NCI-H82 (cell line): ENCODE data around the gene MBD6.

ENCODE experiments used
- DNase-seq: peaks from one replicate; lab custom pipeline; 2025; lab: John Stamatoyannopoulos, UW

The MBD6 gene

GRCh38 chr12:57528831-57529555 lies 6.4 kb downstream of the MBD6 start:
- no peak for DNase-seq

DNA sequence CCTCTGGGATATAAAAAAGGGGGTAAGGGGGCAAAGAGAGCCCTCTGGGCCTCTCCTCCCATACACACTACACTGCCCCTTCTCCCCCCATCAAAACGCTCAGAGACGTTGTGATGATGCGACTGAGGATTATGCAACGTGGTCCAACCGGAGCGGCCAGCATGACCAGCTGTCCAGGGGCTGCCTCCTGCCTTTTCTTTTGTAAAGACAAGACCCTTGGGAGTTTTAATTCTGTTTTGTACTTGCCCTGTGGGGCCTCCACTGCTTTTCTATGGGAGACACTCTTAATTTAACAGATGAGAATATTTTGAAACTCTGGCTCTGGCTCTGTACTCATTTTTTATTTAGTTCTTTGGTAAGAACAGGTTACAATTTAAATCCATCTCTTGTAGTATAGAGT lies 7.2 kb downstream of the MBD6 start:
- DNase-seq, result peak; percentile 63

- DNase-seq, result no peak
Measured at GRCh38 chr12:57530396-57531142, 7.9 kb downstream of the MBD6 start.

- DNase-seq, result no peak
Measured at GRCh38 chr12:57531836-57532235, 9.2 kb downstream of the MBD6 start.

DNA sequence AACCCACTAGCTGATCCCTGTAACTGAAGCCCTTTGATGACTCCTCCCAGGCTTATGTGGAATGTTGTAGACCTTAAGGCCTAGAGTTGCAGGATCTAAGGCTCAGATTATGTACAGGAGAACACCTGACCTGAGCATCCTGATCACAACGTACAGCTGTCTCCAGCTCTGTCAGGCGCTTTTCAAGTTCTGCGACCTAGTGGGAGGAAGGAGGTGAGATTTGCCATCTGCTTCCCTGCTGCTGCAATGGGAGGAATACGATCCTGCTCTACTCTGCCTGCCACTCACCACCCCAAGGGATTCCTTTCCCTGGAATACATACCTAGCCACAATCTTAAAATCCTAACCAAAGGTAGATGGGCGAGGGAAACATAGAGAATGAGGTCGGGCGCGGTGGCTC lies 10.5 kb downstream of the MBD6 start:
- DNase-seq, result peak; percentile 40

- no peak for DNase-seq
Measured at GRCh38 chr12:57534250-57534649, 11.6 kb downstream of the MBD6 start.

DNA sequence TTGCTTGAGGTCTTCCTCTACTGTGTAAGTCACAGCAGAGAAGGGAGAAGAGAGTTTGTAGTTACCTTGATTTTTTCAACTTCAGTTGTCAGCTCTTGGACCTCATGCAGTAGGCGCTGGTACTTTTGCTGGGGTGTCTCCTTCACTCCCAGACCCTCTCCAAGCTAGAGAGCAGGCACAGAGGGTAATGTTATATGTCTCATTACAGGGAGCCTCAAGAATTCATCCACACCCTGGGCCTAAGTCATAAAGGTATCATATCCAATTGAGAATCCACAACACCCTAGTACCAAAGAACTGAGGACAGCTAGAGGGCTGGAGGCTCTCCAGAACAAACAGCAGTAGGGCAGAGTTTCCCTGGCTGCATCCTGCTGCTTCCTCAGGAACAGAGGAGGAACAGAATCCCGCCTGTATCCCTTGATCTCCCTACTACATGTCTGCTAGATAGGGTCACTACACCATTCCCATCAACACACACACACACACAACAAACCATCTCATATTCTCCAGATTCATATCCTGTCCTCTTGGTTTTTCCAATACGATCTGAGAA lies 12.4 kb downstream of the MBD6 start:
- DNase-seq, result no peak

- DNase-seq, result no peak
Measured at GRCh38 chr12:57535764-57536596, 13.4 kb downstream of the MBD6 start.

GRCh38 chr12:57536597-57536942 lies 13.9 kb downstream of the MBD6 start:
- DNase-seq, result no peak

GRCh38 chr12:57539134-57539768 lies 16.6 kb downstream of the MBD6 start:
- DNase-seq, result no peak

DNA sequence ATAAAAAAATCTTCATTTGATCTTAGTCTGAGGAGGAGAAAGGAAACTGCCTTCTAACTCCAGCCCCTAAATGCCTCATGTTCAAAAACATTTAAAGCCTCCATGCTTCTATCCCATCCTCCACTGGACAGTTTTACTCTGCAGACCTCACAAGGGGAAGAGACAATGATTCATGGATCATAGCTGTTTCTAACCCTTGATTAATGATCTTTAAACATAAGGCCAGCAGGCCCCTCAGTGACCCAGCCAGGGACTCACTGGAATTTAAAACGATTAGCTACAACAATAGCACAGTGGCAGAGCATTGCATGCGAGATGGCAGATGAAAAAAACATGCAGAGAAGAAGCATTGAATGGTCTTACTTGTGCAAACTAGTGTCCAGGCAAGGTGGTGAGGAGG lies 18.4 kb downstream of the MBD6 start:
- peak; percentile 45 for DNase-seq

- DNase-seq, result no peak
Measured at GRCh38 chr12:57541717-57542116, 19.1 kb downstream of the MBD6 start.

DNA sequence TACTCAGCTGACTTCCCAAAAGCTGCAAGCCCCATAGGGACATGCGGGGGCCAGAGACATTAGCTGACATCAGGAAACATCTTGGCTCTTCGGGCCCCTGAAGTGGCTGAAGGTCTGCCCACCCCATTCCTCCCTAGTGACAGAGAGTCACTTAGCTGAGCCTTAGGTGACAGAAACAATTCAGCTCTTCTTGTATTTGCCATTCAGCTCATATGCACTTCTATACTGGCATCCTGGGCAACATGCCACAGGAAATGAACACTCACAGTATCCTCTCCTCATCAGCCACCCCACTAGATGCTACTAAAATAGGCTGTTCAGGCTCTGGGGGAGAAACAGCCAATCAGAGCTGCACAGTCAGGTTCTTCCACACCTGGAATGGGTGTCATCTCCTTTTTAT lies 21.0 kb downstream of the MBD6 start:
- DNase-seq, result no peak

- no peak for DNase-seq
Measured at GRCh38 chr12:57545809-57546437, 23.3 kb downstream of the MBD6 start.

GRCh38 chr12:57546438-57547287 lies 24.0 kb downstream of the MBD6 start, which contains the start of gene DCTN2:
Gene DCTN2, minus strand, starts transcription at chr12:57547192. Its CDS starts 129 bp downstream, at chr12:57547063.
- DNase-seq, result peak; percentile 99

GRCh38 chr12:57547288-57548012 lies 24.8 kb downstream of the MBD6 start:
- no peak for DNase-seq

GRCh38 chr12:57548013-57548315 lies 25.3 kb downstream of the MBD6 start:
- DNase-seq, result no peak

DNA sequence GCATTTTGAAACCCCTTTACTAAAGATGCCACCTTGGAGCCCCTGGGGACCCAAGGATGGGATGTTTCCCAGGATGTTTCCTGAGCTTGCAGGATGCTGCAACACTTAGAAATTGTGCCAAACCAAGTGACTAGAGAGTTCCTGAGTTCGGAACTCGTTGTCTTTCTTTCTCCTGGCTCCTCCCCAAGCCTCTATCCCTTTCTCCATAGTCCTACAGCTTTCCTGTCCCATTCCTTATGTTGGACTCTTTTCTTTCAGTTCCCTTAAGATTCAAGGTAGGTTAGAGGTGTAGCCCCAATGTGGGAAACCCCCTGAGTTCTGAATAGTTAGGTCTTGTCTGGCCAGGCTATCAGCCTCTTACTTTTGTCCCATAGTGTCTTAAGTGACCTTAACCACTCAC lies 25.9 kb downstream of the MBD6 start:
- no peak for DNase-seq

DNA sequence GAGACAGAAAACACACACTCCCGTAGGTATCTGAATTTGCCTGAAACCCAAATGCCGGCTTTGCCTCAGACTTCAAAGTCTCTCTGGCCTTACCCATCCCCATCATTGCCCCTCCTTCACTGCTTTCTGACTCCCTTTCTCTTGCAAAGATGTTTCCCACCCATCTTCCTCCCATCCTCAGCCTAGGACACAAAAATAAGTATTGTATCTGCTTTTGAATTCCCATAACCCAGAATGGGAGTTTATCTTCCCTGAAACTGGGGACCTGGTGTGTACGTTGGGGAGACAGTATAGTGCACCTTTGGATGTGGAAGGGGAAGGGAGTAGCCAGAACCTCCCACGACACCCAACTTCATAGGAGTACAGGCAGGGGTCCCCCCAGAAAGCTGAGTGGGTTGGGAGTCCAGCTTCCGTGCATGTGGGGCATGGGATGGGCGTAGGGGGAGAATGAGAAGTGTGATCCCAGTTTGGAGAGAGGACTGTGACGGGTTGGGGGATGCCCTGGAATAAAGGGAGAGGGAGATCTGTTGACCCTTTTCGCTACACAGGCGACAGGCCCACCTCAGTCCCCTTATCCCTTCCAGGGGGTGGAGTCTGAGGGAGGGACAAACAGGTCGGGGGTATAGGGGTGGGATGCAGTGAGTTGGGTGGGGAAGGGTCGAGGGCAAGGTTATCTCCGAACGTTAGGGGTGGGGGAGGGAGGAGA lies 26.7 kb downstream of the MBD6 start:
- no peak for DNase-seq
